ENCODE results near the gene PRMT7.

The PRMT7 gene

DNA sequence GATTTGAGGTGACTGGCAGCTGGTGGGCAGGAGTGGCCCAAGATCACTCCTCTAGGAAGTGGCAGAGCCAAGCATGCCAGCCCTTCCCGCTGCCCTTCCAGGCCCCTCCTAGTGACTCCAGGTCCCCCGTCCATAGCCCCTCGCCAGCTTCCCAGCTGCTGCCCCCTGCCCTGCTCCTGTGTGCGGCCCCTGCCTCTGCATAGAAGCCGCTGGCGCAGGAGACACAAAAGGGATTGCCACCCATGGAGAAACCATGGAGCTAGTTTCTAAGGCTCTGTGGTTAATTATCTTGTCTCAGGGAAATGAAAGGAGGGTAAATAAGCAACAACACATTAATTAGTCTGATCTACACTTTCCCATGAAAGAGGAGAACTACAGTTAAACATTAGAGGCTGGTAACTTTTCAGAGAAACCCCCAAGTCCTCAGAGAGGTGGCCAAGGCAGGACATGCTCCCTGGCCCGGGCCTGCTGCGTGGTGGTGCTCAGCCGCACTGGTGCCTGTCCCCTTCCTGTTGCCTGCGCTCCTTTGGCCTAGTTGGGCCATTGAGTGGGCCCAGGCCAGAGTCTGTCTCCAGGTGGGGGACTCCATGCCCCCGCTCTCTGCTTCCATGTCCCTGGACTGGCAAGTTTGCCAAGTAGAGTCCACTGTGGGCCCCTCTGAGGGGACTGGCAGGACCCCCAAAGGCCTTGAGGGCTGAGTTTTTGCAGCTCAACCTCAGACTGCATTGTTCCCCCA is 65.2 kb downstream of the PRMT7 start:
- DNase-seq (ENCODE audit: low read depth in 2 of 2) = no peak

DNA sequence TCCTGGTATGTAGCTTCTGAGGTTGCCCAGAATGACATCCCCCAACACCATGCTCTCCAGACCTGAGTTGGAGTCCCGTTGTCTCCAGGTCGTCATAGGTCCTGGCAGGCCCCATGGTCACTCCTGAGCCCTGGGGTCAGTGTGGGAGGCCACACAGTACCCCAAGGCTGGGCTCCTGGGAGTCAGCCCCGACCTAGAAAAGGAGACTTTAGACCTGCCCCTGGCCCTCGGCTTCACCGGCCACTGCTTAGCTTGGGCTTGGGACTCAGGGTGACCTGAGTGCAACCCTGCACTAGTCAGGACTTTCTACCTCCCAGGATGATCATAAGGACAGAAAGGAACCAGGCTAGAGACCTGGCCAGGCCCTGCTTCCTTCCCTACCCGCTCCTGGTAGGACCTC is 65.8 kb downstream of the PRMT7 start:
- DNase-seq (ENCODE audit: low read depth in 2 of 2) = no peak

GRCh38 chr16:68377221-68377620 is 66.4 kb downstream of the PRMT7 start:
- no peak for DNase-seq (ENCODE audit: low read depth in 2 of 2)

GRCh38 chr16:68377667-68378393 is 67.0 kb downstream of the PRMT7 start:
- no peak for DNase-seq (ENCODE audit: low read depth in 2 of 2)

DNA sequence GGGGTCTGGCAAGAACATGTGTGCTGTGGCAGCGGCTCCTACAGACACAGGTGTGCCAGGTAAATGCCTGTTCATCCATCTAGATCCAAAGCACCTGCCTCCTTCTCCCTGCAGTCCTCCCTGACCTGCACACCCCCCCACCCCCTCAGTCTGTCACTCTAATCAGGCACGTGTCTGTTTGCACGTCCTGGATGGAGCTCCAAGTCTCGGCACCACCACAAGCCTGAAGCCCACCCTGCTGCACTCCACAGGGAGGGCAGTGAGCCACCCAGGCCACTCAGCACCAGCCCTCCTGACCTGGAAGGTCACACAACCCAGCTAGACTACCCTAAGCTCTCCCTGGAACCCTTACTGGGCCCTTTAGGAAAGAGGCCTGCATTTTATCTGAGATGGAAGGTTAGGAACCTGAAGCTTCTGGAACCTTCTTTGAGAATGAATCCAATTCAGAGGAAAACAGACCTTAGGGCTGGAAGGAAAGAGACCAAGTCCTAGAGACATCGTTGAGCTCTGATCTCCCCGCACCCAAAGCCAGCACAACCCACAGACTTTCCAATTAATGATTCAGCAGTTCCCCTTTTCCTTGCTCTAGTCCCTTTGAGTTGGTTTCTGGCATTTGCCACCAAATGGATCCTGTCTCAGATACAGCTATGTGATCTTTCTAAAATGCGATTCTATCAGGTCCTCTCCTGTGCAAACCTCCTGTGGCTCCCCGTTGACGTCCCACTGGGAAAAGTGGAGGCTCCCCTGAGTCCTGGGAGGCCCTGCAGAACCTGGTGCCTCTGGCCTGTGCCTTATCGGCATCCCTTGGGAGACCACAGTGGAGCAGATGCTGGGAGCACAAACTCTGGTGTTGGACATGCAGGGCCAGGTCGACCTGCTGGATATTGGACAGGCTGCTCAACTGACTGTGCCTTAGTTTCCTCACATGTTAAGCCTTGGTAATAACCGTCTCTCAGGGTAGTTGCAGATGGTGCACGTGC is 67.9 kb downstream of the PRMT7 start:
- no peak for DNase-seq (ENCODE audit: low read depth in 2 of 2)

- DNase-seq (ENCODE audit: low read depth in 2 of 2) = no peak
Observed at GRCh38 chr16:68379472-68380347, 68.9 kb downstream of the PRMT7 start.

DNA sequence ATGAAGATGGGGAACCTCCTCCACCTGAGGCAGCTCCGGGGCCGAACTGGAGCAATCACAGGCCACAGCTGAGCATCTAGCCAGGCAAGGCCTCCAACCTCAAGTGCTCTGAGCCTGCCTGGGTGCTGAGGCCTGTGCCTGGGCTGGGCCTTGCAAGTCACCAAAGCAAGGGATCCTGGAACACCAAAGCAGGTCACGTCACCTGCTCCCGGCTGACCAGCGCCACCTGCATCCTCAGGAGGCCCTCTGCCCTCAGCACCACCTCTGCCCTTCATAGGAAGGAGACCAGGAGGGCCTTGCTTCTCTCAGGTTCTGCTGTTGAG is 69.5 kb downstream of the PRMT7 start:
- DNase-seq (ENCODE audit: low read depth in 2 of 2) = no peak

DNA sequence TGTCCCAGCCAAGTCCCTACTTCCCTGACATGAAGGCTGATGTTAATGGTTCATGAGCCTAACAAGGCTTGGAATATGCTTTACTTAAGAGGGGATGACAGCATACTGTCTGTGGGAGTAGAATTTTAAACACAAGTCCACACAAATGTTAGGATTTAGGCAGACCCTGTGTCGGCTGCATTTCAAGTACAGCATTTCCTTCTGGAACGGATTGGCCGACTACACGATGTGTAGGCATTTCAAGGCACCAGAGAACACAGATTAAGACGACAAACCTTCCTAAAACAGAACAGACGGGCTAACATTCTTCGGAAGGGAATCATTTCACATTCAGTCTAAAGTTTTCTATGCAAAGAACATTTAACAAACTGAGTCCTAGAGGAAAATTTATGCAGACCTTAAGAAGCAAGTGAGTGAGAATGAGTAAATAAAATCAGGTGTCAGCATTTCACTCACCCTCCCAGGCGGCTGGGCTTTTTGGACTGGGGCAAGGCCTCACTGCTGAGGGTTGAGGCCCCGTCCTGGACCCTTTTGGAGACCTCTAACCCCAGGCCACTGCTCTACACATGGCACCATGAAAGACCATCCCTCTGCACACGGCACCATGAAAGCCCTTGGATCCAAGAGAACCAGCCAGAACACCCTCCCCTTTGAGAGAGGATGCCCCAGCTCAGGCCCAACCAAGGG is 70.0 kb downstream of the PRMT7 start:
- DNase-seq (ENCODE audit: low read depth in 2 of 2) = no peak

- DNase-seq (ENCODE audit: low read depth in 2 of 2) = no peak
Observed at GRCh38 chr16:68381363-68381724, 70.5 kb downstream of the PRMT7 start.

- DNase-seq (ENCODE audit: low read depth in 2 of 2) = no peak
Observed at GRCh38 chr16:68382296-68382718, 71.5 kb downstream of the PRMT7 start.

DNA sequence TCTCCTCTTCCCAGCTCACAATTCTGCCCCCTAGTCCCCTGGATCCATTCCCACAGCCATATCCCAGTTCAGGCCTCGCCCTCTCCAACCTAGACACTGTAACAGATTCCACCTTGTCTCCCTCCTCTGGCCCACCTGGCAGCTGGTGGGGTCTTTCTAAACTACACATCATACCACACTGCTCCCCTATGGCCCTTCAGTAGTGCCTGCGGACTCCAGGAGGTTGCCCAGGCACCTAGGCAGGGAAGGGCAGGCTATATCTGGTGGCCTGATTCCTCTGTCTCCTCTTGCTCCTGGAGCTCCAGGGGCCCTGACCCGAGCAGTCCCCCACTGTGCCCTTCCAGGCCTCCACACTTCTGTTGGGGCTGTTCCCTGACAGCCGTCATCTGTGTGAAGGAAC is 73.0 kb downstream of the PRMT7 start:
- no peak for DNase-seq (ENCODE audit: low read depth in 2 of 2)

GRCh38 chr16:68384288-68385161 is 73.7 kb downstream of the PRMT7 start:
- no peak for DNase-seq (ENCODE audit: low read depth in 2 of 2)

DNA sequence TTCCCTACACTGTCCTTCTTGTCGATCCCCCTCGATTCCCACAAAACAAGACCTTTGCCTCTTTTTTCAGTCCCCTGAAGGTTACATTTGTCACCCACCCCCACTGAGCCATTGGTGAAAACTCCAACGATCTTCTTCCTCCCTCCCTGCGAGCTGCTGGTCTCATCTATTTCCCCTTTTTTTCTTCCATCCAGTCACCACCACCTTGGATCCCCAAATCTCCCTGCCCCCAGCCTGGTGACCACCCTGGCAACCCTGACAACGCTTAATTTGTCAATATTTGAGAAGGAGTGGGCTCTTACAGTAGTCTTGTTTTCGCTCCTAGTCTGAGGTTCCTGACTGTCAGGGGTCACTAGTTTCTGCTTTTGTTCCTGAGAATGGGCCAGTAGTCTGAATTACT is 74.6 kb downstream of the PRMT7 start:
- DNase-seq (ENCODE audit: low read depth in 2 of 2) = no peak

GRCh38 chr16:68386628-68387027 is 75.8 kb downstream of the PRMT7 start:
- no peak for DNase-seq (ENCODE audit: low read depth in 2 of 2)

GRCh38 chr16:68387301-68387700 is 76.5 kb downstream of the PRMT7 start:
- no peak for DNase-seq (ENCODE audit: low read depth in 2 of 2)

DNA sequence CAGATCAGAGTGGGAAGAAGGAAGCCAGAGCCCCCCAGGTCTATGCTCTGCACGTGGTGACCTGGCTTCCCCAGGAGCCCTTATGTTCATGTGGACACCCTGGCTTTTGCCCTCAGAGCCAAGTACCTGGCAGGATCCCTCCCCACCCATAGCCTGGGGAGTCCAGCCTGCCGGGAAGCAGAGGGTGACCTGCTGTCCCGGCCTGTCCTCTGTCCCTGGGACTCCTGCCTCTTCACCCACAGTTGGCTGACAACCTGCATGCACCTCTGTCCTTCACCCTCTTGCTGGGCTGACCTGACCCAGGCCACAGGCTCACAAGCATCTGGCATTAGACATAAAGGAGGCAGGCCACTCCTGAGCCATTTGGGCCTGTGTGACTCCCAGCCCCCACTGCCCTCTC is 77.3 kb downstream of the PRMT7 start:
- no peak for DNase-seq (ENCODE audit: low read depth in 2 of 2)

GRCh38 chr16:68389006-68389405 is 78.2 kb downstream of the PRMT7 start:
- DNase-seq (ENCODE audit: low read depth in 2 of 2) = no peak

- no peak for DNase-seq (ENCODE audit: low read depth in 2 of 2)
Observed at GRCh38 chr16:68389750-68390371, 79.0 kb downstream of the PRMT7 start.

DNA sequence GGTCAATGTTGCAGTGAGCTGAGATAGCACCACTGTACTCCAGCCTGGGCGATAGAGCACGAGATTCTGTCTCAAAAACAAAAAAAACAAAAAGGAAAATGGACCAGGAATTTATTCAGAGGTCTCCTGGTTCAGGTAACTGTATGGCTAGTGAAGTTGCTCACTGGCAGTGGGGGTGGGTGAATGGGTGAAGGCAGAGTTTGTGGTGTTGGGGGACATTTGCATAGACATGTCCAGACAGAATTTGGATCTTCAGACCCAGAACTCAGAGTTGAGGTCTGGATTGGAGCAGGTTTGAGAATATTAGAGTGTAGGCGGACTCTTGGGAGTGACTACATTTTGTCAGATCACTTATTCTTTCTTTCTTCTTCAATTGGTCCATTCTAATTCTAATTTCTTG is 82.5 kb downstream of the PRMT7 start:
- DNase-seq (ENCODE audit: low read depth in 2 of 2) = no peak

Data from fibroblast of skin of left biceps (primary cell).